GM19328 (cell line): ENCODE results near the gene C22orf39.

Experiments
- ATAC-seq: cut with Tn5 transposase; IDR thresholded peaks from one replicate; pipeline ENCODE4 v1.9.1; 2021; ENCODE audit warnings: mild to moderate bottlenecking, moderate library complexity; ENCODE audit not compliant: unreplicated experiment

C22orf39 gene

DNA sequence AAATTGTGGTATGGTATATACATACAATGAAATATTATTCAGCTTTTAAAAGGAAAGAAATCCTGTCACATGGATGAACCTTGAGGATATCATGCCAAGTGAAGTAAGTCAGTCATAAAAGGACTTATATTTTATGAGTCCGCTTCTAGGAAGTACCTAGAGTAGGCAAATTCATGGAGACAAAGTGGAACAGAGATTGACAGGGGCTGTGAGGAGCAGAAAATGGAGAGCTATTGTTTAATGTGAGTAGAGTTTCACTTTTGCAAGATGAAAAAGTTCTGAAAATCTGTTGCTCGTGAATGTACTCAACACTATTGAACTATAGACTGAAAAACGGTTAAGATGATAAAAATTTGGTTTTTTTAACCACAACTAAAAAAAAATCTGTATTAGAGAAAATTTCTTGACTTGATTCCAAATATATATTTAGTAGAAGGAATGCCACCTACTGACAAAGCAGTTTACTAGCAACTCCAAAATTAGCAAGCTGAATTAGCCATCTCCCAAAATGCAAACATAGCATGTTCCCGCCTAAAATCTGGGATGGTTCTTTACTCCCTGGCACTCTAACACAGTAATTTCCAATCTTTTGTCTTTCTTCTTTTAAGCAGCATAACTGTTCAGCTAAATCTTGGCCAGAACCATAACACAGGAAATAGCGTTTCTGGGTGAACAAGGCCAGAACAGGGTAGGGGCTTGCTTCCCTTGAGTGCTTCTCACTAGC lies 30.0 kb upstream of the C22orf39 start:
- no peak for ATAC-seq

DNA sequence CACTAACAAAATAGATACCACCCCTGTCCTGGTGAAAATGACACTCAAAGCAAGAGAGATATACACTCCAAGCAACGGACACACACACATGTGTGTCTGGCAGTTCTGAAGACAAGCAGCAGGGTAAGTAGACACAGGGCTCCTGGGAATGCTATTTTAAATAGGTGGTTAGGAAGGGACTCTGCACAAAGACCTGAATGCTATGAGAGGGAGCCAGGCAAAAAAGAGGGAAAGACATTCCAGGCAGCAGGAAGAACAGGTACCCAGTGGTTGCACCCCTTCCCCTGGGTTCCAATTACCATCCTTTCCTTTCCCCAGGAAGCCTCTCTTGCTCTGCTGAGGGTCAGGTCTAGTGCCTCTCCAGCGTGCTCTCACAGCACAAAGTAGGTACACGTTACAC lies 28.5 kb upstream of the C22orf39 start:
- no peak for ATAC-seq

DNA sequence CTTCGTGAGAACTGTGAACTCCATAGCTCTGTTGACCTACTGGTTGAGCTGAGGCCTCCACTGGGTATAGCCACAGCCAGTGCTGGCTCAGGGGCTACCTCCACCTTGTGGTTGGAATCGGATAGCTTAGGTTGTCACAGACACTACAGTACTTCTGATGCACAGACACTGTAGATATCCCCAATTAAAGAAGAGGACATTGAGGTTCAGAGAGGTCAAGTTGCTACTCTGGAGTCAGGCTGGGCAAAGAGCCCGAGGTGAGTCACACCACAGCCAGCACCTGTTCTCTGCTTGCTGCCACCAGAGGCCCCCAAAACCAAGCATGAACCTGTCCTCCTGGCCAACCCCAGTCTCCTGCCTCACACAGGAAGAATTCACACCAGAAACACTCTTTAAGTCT lies 26.1 kb upstream of the C22orf39 start:
- no peak for ATAC-seq

DNA sequence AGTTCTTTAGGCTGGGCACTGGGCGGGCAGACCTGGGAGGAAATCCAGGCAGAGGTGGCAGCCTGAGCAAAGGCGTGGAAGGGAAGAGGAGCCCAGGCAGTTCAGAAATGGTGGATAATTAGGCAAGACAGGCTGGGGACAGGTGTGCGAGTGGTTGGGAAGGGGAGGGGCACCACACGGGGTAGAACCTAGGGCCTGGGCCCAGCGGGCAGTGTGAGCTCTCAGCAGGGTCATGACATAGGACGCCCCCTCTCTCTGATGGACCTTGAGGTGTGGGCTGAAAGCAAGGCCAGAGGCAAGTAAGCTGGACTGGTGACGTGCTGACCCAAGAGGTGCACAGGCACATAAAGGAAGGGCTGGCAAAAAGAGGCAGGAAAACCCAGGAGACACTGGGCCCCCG lies 24.7 kb upstream of the C22orf39 start:
- ATAC-seq, result no peak

DNA sequence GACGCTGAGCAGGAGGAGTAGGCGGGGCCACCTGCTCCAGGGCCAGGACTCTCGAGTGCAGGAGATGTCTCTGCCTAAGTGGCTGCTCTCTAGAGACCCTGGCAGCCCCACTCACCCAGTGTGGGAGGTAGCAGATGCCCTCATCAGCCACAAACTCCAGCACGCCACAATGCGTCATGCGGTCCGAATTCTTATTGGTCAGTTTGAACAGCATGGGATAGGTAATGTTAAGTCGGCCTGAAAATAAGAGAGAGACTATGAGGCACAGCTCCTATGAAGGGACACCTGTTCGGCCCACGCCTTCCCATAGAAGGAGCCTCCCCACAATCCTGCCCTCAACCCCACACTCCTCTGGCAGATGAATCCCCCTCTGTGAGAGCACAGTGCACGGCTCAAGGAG lies 24.1 kb upstream of the C22orf39 start:
- ATAC-seq, result no peak

DNA sequence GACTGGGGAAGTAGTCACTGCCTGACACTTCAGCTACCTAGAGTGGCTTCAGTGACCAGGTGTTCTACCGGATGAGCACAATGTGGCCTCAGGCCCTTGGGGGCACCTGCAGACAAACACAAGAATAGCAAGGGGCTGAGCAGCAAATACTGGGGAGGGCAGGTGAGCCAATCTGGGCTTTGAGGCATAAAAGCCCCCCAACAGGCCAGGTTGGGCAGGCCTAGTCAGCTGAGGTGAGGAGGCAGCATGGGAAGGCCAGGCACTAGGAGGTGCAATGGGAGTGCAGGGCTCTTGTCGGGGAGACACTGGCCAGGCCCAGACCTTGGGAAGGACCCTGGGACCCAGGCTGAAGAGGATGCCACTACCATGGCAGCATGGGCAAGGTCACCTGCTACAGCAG lies 22.5 kb upstream of the C22orf39 start:
- ATAC-seq, result no peak

DNA sequence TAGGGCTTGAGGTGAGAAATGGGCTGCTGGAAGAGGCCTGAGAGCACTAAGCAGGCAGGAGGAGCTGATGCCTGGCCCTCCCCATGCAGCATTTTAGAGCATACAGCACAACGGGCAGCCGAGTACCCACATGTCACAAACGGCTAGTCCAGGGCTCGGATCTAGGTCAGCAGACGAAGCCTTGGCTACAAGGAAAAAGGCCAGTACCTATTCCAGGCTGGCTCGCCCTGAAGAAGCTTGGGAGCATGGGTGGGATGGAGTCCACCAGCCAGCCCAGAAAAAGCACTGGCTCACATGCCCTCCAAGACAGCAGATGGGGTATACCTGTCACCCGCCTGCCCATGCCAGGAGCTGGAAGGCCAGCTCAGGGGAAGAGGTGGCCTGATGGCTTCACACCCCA lies 21.9 kb upstream of the C22orf39 start:
- ATAC-seq, result no peak

DNA sequence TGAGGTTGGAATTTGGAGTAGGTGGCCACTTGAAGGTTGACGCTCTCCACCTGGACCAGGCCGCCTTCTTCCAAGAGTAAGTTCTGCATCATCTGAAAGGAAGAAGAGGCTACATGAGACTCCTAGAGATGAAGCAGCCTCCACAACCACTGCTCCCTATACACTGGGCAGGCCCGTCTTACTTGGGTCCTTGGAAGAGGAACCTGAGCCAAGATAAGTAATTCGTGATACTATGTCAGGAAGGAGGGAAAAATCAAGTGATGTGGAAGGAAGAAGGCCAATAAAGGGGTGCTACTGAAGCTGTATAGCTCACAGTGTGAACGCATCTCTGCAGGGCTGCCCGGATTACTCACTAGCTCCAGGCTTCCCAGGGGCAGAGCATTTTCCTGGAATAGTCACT lies 20.4 kb upstream of the C22orf39 start:
- ATAC-seq, result no peak

DNA sequence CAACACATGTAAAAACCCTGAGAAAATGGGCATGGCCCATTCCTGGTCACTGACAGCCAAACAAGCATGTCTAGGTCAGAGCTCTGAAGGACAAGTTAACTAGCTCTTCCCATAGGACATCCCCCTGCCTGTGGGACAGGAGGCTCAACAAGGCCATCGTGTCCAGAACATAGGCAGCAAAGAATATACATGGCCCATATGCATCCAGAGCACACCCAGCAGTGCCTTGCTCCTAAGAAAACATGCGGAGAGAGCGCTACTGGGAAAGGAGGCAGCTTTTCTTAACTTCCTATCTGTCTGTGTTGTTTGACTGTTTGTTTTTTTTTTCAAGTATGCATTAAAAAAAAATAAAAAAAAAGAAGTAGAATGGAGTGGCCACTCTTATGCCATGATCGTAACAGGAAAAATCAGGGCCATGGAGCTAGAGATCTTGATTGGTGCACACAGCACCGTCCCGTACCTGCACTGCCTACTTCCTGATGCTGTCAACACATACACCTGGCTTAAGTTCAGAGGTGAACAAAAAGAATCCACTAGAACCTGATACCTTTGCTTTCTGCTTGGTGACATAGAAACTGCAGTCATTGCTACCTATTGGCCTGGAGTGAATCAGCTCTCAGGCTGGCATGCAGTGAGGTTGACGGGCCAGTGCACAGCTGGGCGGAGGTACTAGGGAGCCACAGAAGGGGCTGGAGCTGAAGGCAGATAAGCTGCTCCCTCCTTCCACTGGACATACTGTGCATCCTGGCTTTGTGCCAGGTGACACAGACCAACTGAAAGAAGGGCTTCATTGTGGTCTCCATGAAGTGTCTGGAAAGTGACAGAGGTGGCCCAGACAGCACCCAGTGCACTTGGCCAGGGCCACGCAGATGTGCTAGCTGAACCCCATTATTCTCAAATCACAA lies 19.6 kb upstream of the C22orf39 start:
- ATAC-seq, result no peak

DNA sequence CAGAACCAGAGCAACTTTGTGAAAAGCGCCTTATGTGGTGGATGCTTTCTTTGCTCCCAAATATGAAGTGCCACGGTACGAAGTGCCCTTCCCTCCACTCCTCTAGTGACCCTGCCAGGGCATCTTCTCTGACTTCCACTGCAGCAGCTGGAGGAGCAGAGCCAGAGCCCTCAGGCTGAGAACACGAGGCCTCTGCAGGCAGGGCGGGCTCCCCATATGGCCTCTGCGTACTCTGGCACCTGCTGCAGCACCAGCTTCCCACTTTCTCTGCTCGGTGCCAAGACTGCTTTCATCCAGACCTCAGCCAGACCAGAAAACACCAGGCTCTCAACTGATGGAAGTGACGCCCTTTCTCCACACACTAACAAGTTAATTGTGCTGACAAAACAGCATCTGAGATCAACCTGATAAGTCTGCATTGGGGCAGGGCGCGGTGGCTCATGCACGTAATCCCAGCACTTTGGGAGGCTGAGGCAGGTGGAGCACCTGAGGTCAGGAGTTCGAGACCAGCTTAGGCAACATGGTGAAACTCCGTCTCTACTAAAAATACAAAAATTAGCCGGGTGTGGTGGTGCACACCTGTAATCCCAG lies 18.7 kb upstream of the C22orf39 start:
- no peak for ATAC-seq

DNA sequence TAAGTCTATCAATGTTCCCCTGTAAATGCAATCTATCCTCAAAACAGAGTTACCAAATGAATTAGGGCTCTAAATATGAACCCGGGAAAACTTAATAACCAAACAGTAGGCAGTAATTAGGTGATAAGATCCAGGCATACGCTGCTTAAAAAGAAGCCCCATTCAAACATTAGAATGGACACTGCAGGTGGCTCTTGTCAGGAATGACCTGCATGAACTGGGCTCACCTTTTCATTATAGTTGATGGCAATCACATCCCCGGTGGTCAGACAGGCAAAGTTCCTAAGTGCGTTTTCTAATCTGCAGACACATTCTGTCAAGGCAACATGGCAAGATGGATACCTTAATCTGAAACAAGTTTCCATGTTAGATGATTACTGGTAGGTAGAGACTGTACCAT lies 17.5 kb upstream of the C22orf39 start:
- ATAC-seq, result no peak

DNA sequence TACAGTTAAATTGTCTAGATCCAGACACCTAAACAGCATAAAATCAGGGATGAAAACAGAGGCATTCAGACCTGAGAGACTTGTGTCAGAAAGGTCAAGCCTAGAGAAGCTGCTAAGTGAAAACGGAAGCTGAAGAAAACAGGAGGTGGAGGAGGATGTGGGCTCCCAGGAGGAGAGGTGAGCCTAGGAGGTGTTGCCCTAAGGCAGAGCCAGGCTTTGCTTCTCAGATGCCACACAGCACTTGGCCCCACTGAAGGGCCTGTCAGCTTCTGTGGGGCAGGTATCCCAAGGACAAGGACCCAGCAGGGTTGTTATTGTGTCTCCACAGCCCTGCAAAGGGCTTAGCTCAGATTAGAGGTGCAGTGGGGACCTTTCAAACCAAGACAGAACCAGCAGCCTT lies 17.0 kb upstream of the C22orf39 start:
- ATAC-seq, result no peak

DNA sequence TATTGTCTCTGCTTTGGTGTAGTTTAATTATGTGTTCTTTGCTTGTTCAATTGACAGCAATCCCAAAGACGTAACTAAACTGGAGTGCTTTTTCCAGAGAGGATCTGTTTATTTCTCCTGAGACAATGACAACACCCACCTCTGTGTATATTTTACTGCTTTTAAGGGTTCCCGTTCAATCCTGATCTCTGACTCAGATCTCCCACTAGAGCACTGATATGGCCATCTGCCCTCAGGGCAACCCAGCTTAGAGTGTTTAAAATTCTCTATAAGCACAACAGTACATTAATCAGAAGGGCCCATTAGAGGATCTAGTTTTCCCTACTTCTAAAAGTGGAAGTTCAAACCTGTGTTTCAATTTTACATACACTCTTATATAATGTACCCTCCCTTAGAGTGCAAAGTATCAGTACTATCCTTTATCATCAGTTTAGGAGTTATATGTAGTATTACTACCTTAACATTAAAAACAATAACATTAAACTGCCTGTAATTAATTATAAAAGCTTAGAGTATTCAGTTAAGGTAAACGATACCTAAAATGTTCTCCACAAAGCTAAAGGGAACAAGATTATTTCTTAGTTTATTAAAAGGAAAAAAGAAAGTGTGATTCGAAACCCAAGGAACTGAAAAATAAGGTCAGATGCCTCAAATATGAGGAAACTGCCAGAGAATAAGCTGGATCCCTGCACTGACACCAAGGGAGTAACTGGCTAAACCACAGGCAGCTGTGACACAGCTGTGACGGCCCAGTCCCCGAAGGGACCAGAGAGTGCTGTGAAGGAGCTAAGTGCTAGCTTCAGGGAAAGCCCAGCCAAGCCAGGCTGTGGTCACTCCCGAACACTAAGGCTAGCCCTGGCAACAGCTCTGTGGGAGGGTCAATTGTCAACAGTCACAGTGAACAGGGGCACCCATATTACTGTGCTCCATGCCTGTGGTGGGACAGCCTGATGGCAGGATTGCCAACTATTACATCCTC lies 16.3 kb upstream of the C22orf39 start:
- ATAC-seq, result no peak

DNA sequence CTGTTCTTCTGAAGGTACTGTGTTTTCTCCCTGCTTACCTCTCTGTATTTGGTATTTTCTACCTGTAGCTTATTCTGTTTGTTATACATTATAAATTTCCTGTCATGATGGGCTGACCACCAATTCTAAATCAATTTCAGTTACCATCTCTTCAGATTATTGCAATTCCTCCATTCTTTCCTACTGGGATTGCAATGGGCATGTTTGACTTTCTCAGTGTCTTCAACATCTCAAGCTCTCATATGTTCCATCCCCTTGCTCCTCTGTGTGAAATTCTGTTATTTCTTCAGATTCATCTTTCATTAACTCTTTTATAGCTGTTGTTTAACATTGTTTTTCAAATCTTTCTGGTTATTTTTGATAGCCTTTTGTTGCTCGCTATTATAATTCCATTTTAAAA lies 15.5 kb upstream of the C22orf39 start:
- ATAC-seq, result no peak

DNA sequence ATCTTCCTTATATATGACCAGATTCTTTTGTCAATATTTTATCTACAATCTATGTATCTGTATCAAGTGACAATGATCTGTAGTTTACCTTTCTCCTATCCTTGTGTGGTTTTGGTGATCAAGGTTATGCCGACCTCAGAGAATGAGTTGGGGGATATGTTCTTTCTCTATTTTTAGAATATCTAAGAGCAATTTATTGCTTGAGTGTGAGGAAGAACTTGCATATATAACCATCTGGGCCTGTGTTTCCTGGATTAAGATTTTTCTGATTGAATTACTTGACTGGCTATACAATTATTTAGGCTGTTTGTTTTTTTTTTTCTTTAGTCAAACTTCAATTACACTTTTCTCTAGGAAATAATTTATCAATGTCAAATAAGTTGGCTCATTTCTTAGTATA lies 14.0 kb upstream of the C22orf39 start:
- ATAC-seq, result no peak

DNA sequence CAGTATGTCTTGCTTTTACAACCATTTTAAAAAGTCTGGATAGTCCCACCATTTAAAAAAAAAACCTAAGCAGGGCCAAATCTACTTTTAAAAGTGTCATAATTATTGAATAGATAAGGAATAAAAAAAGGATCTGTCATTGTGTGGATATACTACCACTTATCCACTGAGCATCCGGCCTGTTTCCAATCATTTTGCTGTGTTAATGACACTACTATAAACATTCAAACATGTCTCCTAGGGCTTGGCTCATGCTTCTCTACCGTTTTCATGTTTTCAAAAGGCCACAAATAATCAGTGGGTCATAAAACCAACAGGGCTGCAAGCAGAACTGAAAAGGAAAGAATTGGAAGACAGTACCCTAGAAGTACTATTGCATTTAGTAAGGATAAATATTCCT lies 12.5 kb upstream of the C22orf39 start:
- no peak for ATAC-seq

DNA sequence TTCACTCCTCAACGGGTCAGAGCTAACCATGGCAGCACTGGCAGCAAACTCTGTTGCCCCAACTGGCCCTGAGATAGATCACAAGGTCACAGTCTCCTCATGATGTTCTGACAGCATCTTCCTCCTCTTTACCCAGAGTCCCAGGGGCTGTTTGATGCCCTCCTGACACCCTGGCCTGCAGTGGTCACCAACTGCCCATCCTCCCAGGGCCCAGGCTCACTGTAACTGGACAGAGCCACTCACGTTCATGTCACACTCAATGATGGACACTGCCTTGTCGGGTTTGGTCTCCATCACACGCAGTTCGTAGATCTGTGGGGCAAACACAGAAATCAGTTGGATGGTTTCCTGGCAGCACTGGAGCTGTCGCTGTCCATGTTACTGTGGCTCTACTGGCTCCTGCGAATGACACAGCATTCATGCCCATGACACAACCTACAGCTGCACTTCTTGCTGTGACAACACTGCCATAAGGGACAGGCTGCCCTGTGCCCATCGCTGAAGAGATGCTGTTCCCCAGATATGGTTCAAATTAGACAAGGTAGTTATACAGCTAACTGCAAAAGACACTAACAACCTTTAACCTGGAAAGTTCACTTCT lies 10.4 kb upstream of the C22orf39 start:
- ATAC-seq, result no peak

DNA sequence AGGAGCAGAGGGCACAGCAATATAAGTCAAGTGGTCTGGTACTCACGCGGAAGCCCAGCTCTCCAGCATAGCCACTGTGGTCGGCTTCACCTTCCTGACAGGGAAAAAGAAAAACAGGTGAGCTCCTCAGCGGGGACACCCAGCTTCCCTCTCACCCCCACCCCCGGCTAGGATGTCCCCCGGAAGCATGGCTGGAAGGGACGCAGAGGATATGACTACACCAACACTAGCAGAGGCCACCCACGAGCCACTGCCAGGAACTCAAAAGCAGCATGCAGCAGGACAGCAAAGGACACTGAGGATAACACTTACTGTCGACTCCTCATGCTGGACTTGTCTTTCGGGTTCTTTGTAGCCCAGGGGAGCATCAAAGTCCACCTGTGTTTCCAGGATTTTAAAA lies 9.0 kb upstream of the C22orf39 start:
- no peak for ATAC-seq

DNA sequence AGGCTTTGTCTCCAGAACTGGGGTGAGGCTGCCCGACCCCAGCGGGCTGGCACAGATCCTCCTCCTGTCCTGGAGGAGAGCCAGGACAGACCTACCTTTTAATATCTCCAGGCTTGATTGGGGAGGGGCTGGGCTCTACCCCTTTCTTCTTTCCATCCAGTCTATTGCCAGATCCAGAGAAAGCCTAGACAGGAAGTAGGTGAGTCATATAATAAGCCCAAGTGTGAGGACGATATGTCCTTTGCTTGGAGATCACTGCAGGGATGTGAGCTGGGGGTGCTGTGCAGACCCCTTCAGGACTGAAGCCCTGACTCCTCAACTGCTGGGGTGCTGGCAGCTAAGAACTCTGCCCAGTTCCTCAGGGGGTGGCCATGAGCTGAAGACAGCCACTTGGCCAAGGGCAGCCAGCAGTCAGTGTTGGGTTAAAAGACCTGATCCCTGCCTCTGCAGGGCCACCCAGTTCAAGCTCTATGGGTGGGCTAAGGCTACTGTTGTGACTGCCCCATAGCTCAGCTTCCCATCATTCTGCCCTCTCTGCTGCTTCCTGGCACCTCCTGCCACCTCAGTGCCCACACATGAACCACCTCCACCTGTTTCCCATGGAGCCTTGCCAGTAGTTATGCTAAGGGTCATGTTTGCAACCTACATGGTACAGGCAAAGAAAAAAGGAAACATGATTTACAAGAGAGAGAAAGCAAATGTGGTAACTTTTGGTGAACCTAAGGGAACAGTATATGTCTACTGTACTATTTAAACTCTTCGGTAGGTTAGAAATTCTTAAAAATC lies 8.3 kb upstream of the C22orf39 start:
- ATAC-seq, result no peak

DNA sequence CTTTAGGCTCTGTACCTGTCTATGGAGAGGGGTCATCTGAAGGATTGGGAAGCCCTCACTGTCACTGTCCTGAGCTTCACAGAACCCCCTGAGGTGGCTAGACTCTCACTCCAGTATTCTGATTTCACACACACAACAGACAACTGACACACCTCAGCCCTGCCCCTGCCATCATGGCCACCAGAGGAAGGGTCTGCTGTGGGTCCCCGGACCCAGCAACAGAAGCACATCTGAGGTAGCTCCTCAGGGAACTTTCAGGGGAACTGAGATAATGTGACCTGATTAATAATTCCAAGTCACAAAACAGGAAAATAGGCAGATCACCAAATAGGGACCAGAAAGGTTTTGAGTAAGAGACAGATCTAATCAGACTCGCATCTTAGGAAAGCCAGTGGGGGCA lies 7.5 kb upstream of the C22orf39 start:
- no peak for ATAC-seq
